ENCODE results near the gene EYA2. TPM values are rescaled to one million over a fixed set of nuclear protein-coding genes. Genes with fewer than 3 reads are reported as not detected.

Gene EYA2
- total RNA-seq, 4 donors from 2014 or later = 9.9 to 20.1 (median 13.8) TPM

DNA sequence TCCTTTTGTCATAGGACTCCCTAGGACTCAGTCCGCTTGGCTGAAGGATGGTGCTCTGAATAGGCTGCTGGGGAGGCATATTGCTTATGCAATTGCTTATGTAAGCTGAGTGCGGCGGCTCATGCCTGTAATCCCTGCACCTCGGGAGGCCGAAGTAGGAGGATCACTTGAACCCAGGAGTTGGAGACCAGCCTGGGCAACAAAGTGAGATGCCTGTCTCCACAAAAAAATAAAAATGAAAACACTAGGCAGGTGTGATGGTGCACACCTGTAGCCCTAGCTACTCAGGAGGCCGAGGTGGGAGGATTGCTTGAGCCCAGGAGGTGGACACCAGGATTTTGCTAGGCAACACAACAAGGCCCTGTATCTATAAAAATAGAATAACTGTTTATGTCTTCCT, 81.3 kb downstream of the EYA2 start:
- no peak for DNase-seq
- Histone ChIP-seq H3K9me3 (no peaks in the 10 kb centered on the region), H3K4me1 (peaks cover 14 to 26% of the 10 kb centered on the region in 2 donors), H3K36me3 (no peaks in the 10 kb centered on the region), H3K27me3 (no peaks in the 10 kb centered on the region), H3K4me3 (replicated peaks in 1 of 3) (no peak overlapping the region), H3K27ac (no peak overlapping the region)
- TF ChIP-seq, protein P1, sequence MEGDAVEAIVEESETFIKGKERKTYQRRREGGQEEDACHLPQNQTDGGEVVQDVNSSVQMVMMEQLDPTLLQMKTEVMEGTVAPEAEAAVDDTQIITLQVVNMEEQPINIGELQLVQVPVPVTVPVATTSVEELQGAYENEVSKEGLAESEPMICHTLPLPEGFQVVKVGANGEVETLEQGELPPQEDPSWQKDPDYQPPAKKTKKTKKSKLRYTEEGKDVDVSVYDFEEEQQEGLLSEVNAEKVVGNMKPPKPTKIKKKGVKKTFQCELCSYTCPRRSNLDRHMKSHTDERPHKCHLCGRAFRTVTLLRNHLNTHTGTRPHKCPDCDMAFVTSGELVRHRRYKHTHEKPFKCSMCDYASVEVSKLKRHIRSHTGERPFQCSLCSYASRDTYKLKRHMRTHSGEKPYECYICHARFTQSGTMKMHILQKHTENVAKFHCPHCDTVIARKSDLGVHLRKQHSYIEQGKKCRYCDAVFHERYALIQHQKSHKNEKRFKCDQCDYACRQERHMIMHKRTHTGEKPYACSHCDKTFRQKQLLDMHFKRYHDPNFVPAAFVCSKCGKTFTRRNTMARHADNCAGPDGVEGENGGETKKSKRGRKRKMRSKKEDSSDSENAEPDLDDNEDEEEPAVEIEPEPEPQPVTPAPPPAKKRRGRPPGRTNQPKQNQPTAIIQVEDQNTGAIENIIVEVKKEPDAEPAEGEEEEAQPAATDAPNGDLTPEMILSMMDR (IDR thresholded peaks at IDR 0.05) = no peak
- TF ChIP-seq POLR2A (IDR thresholded peaks at IDR 0.05) = no peak
- 92 to 93% methylated on average over 6 of the region's 6 CpGs for WGBS, 2 donors
- intact Hi-C loops (cut with DNase I) = no loop called here

DNA sequence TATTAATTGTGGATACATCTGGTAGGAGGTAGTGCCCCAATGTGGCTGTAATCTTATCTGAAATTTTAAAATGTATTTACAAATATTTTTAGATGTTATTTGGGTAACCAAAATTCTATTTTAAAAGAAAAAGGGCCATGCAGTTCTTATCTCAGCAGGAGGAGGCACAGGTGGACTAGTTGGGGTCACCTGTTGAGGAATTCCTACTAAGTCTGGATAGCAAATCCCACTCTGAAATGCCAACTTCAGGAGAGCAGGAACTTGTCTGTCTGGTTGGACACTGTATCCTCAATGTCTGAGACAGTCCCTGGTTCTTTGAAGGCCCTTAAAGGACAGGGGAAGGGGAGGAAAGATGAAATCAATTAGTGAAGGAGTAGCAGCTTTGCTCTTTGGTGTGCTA, 82.6 kb downstream of the EYA2 start:
- Histone ChIP-seq H3K4me3 (replicated peaks in 1 of 3) (no peak overlapping the region), H3K27me3 (no peaks in the 10 kb centered on the region), H3K27ac (no peak overlapping the region), H3K9me3 (no peaks in the 10 kb centered on the region), H3K4me1 (peaks cover 13 to 19% of the 10 kb centered on the region in 2 donors), H3K36me3 (no peaks in the 10 kb centered on the region)
- DNase-seq = no peak
- TF ChIP-seq POLR2A (IDR thresholded peaks at IDR 0.05) = no peak
- TF ChIP-seq, protein P1 (IDR thresholded peaks at IDR 0.05) = no peak
- intact Hi-C loops (cut with DNase I) = no loop called here

- intact Hi-C loops (cut with DNase I) = no loop called here
- 90 to 92% methylated on average over 10 to 13 of the region's 13 CpGs for WGBS, 2 donors
- Histone ChIP-seq H3K27me3 (no peaks in the 10 kb centered on the region), H3K9me3 (no peaks in the 10 kb centered on the region), H3K36me3 (no peaks in the 10 kb centered on the region), H3K4me1 (peaks cover 9 to 19% of the 10 kb centered on the region in 2 donors), H3K4me3 (replicated peaks in 1 of 3) (no peak overlapping the region), H3K27ac (no peak overlapping the region)
- no peak for DNase-seq
- TF ChIP-seq, protein P1 (IDR thresholded peaks at IDR 0.05) = no peak
- no peak for TF ChIP-seq POLR2A (IDR thresholded peaks at IDR 0.05)
Measured at GRCh38 chr20:46977909-46978588, 83.4 kb downstream of the EYA2 start.

GRCh38 chr20:46978951-46979491, 84.4 kb downstream of the EYA2 start:
- Histone ChIP-seq H3K4me1 (peaks cover 13 to 27% of the 10 kb centered on the region in 2 donors), H3K9me3 (no peaks in the 10 kb centered on the region), H3K36me3 (no peaks in the 10 kb centered on the region), H3K4me3 (replicated peaks in 1 of 3) (no peak overlapping the region), H3K27ac (no peak overlapping the region), H3K27me3 (no peaks in the 10 kb centered on the region)
- no peak for DNase-seq
- 75 to 77% methylated on average over 4 to 9 of the region's 9 CpGs for WGBS, 2 donors
- intact Hi-C loops (cut with DNase I) = no loop called here
- TF ChIP-seq, protein P1 (IDR thresholded peaks at IDR 0.05) = no peak
- no peak for TF ChIP-seq POLR2A (IDR thresholded peaks at IDR 0.05)

GRCh38 chr20:46979603-46980241, 85.1 kb downstream of the EYA2 start:
- Histone ChIP-seq H3K4me3 (replicated peaks in 1 of 3) (no peak overlapping the region), H3K9me3 (no peaks in the 10 kb centered on the region), H3K27ac (peak overlapping the region in 1 of 3 donors; percentile 33), H3K4me1 (peaks cover 20 to 32% of the 10 kb centered on the region in 2 donors), H3K27me3 (no peaks in the 10 kb centered on the region), H3K36me3 (no peaks in the 10 kb centered on the region)
- TF ChIP-seq, protein P1 (IDR thresholded peaks at IDR 0.05) = no peak
- no peak for TF ChIP-seq POLR2A (IDR thresholded peaks at IDR 0.05)
- no peak for DNase-seq
- intact Hi-C loops (cut with DNase I) = no loop called here
- WGBS, 2 donors = 78% methylated on average over 8 of the region's 8 CpGs
